Activated CD8-positive, alpha-beta memory T cell treated with anti-CD3 and anti-CD28 coated beads for 24 hours (primary cell): ENCODE results near the gene GTF2A2.
"Not testable (repeated sequence)": the region's sequence is repeated elsewhere in the genome, so short reads cannot be mapped to it uniquely, and the experiment has no call there.

Source experiments
- DNase-seq: peaks from one replicate; pipeline ENCODE4 v3.0.0-alpha.2; 2020

Gene GTF2A2

GRCh38 chr15:59668556-59668955, 11.2 kb upstream of the GTF2A2 start:
- no peak for DNase-seq

GRCh38 chr15:59662260-59662659, 4.9 kb upstream of the GTF2A2 start:
- DNase-seq, result no peak

DNA sequence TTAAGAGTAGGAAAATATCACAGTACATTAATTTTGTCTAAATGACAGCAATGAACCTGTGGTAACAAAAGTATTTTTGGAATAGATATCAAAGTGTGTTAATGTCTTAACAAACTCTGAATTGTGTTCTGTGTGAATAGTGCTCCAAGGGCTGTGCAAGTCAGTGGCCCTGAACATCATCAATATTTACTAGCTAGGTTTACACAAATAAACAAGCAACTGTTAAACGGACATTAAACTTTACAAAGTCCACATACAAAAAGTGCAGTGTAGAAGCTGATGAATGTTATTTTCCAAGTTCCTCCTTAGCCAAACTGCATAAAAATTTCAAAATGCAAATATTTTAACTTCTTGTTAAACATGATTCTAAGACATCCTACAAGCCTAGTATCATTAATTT, 2.1 kb upstream of the GTF2A2 start:
- DNase-seq, result no peak

DNA sequence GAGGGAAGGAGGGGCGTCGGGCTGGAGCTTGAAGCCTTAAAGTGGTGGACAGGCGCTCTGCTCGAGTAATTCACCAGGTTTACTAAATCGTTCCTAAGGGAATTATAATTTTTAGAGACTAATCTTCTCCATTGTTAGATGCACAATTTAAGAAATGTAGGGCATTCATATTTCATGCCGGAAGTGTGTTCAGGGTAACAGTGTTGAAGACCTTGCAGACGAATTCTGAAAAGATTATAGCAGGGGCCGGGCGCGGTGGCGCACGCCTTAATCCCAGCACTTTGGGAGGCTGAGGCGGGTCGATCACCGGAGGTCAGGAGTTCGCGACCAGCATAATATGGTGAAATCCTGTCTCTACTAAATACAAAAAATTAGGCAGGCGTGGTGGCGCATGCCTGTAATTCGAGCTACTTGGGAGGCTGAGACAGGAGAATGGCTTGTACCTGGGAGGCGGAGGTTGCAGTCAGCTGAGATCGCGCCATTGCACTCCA, 365 bp upstream of the GTF2A2 start:
- peak; percentile 59 for DNase-seq

- DNase-seq, result no peak
These were observed 3.3 kb downstream of the GTF2A2 start for GRCh38 chr15:59654046-59654445.

DNA sequence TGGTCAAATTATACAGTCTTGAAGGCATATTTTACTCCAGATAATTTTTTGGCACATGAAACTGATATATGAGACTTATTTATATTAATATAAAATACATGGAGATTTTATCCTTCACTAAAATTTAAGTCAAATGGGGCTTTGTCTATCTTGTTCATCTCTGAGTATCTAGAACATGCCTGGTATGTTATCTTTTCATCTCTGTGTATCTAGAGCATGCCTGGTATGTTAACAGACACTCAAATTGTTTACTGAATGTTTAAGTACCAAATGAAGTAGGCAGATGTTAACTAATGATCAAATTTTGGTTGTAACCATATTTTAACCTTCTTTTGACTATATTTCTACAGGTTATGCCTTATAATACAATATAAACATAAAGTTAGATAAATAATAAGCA, 7.7 kb downstream of the GTF2A2 start:
- no peak for DNase-seq

- DNase-seq, result no peak
These were observed 10.2 kb downstream of the GTF2A2 start for GRCh38 chr15:59647085-59647484.

DNA sequence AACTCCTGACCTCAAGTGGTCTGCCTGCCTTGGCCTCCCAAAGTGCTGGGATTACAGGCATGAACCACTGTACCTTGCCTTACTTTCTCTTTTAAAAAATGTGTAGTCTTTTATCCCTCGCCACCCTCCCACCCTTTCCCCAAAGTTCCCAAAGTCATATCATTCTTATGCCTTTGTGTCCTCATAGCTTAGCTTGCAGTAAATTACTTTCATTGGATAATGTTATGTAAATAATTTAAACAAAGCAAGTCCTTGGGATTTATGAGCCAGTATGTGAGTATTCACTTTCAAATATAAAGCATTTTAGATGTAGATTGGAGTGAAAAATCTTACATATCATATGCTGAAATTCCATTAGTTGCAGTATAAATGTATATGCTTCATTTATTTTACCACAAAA, 11.0 kb downstream of the GTF2A2 start:
- no peak for DNase-seq

DNA sequence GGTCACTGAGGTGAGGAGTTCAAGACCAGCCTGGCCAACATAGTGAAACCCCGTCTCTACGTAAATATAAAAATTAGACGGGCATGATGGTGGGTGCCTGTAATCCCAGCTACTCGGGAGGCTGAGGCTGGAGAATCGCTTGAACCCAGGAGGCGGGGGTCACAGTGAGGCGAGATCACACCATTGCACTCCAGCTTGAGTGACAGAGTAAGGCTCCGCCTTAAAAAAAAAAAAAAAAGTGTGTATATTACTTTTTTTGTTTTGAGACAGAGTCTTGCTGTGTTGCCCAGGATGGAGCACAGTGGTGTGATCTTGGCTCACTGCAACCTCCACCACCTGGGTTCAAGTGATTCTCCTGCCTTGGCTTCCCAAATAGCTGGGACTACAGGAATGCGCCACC, 11.5 kb downstream of the GTF2A2 start:
- not testable (repeated sequence) for DNase-seq

DNA sequence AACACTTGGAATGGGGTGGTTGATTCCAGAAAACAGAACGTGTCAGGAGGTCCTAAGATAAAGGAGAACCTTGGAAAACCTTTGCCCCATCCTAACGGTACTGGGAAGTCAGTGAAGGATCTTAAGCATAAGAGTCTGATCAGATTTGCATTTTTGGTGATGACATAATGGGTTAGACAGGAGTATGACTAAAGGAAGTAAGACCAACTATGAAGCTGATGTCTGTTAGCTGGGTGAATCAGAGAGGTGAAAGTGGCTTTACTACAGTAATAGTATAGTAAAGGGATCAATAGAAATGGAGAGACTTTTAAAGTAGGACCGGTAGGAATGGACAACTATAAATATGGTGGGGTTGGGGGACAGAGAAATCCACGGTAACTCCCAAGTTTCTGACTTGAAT, 12.6 kb downstream of the GTF2A2 start:
- no peak for DNase-seq

DNA sequence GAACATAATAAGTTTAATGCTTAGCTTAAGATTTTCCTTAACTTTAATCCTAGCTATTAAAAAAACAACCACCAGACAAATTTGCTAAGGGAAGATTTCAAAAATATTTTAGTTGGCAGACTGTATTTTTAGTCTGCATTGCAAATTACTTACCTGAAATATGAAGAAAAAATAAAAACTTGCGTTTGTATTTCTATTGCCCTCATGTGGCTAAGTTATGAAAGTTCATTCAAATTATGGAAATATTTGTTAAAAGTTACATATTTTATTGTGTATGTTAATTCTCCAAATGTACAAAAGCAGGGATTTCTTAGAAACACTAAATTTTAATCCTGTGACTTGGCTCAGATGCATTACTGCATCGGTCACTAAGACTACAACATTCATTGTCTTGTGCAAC, 15.0 kb downstream of the GTF2A2 start:
- no peak for DNase-seq

DNA sequence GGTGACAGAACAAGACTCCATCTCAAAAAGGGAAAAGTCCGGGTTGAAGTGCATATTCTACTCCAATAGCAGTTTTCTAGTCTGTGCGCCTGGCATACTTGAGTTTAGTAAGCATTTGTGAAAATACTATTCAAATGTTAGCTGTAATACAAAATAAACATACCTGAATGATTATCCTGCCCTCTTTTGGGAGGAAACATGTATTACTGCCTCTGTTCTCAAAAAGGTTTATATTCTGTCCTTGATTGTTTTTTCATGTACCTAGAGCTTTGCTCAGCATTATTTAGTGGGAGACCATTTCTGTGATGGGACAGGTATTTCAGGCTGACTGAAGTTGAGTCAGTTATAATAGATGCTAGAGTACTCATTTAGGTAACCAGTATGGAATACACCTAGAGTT, 19.8 kb downstream of the GTF2A2 start:
- not testable (repeated sequence) for DNase-seq

GRCh38 chr15:59636184-59636583, 21.1 kb downstream of the GTF2A2 start:
- no peak for DNase-seq

- no peak for DNase-seq
These were observed 24.6 kb downstream of the GTF2A2 start for GRCh38 chr15:59632714-59633113.

- peak; percentile 69 for DNase-seq
These were observed 35.0 kb downstream of the GTF2A2 start for GRCh38 chr15:59622289-59622688.

GRCh38 chr15:59618406-59618805, 38.9 kb downstream of the GTF2A2 start:
- no peak for DNase-seq

GRCh38 chr15:59616379-59616778, 40.9 kb downstream of the GTF2A2 start:
- no peak for DNase-seq

DNA sequence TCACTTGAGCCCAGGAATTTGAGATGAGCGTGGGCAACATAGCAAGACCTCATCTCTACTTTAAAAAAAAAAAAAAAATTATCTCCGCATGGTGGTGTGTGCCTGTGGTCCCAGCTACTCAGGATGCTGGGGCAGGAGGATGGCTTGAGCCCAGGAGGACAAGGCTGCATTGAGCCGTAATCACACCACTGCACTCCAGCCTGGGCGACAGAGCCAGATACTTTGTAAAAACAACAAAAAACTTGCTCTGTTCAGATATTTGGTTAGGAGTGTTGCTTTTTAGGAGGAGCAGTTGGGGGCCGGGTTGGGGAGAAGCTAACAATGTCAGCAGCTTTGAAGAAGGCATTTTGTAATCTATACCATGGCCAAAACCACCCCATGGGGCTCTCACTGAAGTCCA, 41.7 kb downstream of the GTF2A2 start:
- no peak for DNase-seq

- DNase-seq, result no peak
These were observed 43.2 kb downstream of the GTF2A2 start for GRCh38 chr15:59614153-59614552.

GRCh38 chr15:59611276-59612260, 45.7 kb downstream of the GTF2A2 start, which contains the start of gene GCNT3:
Gene GCNT3, plus strand, starts transcription at chr15:59611783. Its CDS starts 6,456 bp downstream, at chr15:59618239.
- no peak for DNase-seq

DNA sequence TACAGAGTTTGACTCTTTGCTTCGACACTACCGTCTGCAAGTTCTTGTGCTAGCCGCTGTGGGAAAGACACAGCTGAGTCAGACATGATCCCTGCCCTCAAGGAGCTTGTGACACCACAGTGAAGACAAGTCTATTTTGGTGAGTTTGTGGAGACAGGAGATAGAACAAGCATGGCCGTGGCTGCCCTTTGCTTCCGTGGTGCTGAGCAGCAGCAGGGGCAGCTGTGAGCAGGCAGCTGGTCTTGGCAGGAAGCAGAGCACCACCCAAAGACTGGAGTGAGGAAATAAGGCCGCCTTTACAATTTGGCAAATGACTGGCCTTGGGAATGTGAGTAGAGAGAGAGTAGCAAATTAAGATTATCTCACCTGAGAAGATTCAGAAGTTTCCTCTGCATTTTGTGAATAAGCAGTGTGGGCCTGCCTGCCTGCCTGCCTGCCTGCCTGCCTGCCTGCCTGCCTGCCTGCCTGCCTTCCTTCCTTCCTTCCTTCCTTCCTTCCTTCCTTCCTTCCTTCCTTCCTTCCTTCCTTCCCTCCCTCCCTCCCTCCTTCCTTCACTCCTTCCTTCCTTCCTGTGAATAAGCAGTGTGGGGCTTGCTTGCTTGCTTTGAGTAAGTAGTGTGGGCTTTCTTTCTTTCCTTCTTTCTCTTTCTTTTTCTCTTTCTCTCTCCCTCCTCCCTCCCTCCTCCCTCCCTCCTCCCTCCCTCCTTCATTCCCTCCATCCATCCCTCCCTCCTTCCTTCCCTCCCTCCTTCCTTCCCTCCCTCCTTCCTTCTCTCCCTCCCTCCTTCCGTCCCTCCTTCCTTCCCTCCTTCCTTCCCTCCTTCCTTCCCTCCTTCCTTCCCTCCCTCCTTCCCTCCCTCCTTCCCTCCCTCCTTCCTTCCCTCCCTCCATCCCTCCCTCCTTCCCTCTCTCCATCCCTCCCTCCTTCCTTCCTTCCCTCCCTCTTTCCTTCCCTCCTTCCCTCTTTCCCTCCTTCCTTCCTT, 47.3 kb downstream of the GTF2A2 start:
- DNase-seq, result no peak

- DNase-seq, result no peak
These were observed 51.3 kb downstream of the GTF2A2 start for GRCh38 chr15:59605994-59606393.

- DNase-seq, result no peak
These were observed 58.9 kb downstream of the GTF2A2 start for GRCh38 chr15:59598461-59598860.
